Measurements from ENCODE around the gene FBXL4.

FBXL4 gene

GRCh38 chr6:98887650-98888049 is 60.1 kb downstream of the FBXL4 start:
- in situ Hi-C loops (cut with MboI; ENCODE audit: low sequenced_read_pairs) = no loop called here

- in situ Hi-C loops (cut with MboI; ENCODE audit: low sequenced_read_pairs) = no loop called here
These were observed 62.4 kb downstream of the FBXL4 start for GRCh38 chr6:98885330-98885729.

GRCh38 chr6:98880486-98880885 is 67.3 kb downstream of the FBXL4 start:
- in situ Hi-C loops (cut with MboI; ENCODE audit: low sequenced_read_pairs) = no loop called here

GRCh38 chr6:98877250-98877649 is 70.5 kb downstream of the FBXL4 start:
- in situ Hi-C loops (cut with MboI; ENCODE audit: low sequenced_read_pairs) = no loop called here

GRCh38 chr6:98875375-98875774 is 72.4 kb downstream of the FBXL4 start:
- in situ Hi-C loops (cut with MboI; ENCODE audit: low sequenced_read_pairs) = no loop called here

- in situ Hi-C loops (cut with MboI; ENCODE audit: low sequenced_read_pairs) = no loop called here
These were observed 75.9 kb downstream of the FBXL4 start for GRCh38 chr6:98871821-98872220.

- in situ Hi-C loops (cut with MboI; ENCODE audit: low sequenced_read_pairs) = no loop called here
These were observed 76.7 kb downstream of the FBXL4 start for GRCh38 chr6:98871057-98871456.

GRCh38 chr6:98864497-98864896 is 83.2 kb downstream of the FBXL4 start:
- in situ Hi-C loops (cut with MboI; ENCODE audit: low sequenced_read_pairs) = no loop called here

GRCh38 chr6:98848539-98849242 is 99.1 kb downstream of the FBXL4 start:
- in situ Hi-C loops (cut with MboI; ENCODE audit: low sequenced_read_pairs) = no loop called here

- in situ Hi-C loops (cut with MboI; ENCODE audit: low sequenced_read_pairs) = no loop called here
These were observed 99.8 kb downstream of the FBXL4 start for GRCh38 chr6:98847779-98848538.

- in situ Hi-C loops (cut with MboI; ENCODE audit: low sequenced_read_pairs) = no loop called here
These were observed 100.3 kb downstream of the FBXL4 start for GRCh38 chr6:98847416-98847778.

GRCh38 chr6:98846021-98846380 is 101.7 kb downstream of the FBXL4 start:
- in situ Hi-C loops (cut with MboI; ENCODE audit: low sequenced_read_pairs) = no loop called here

GRCh38 chr6:98845211-98846020 is 102.3 kb downstream of the FBXL4 start:
- in situ Hi-C loops (cut with MboI; ENCODE audit: low sequenced_read_pairs) = no loop called here

GRCh38 chr6:98844244-98845210 is 103.2 kb downstream of the FBXL4 start:
- in situ Hi-C loops (cut with MboI; ENCODE audit: low sequenced_read_pairs) = no loop called here

- in situ Hi-C loops (cut with MboI; ENCODE audit: low sequenced_read_pairs) = no loop called here
These were observed 104.2 kb downstream of the FBXL4 start for GRCh38 chr6:98843271-98844243.

GRCh38 chr6:98842342-98843180 is 105.2 kb downstream of the FBXL4 start:
- in situ Hi-C loops (cut with MboI; ENCODE audit: low sequenced_read_pairs) = no loop called here

- in situ Hi-C loops (cut with MboI; ENCODE audit: low sequenced_read_pairs) = no loop called here
These were observed 106.0 kb downstream of the FBXL4 start for GRCh38 chr6:98841621-98842341.

- in situ Hi-C loops (cut with MboI; ENCODE audit: low sequenced_read_pairs) = no loop called here
These were observed 106.7 kb downstream of the FBXL4 start for GRCh38 chr6:98840996-98841513.

Measured in HL-60/S4 treated with phorbol 12-myristate 13-acetate at 8.2 ng/mL for 4 days and 3 days (cell line).